ENCODE results near the gene MTUS2.

The MTUS2 gene

GRCh38 chr13:28817204-28817603 is 2.9 kb upstream of the MTUS2 start:
- no peak overlapping the region for H3K4me3 ChIP-seq (ENCODE audit: low read depth, low read length)
- no peak for DNase-seq (ENCODE audit: low read depth)
- peak; percentile 6 for TF ChIP-seq CTCF (conservative IDR thresholded peaks at IDR 0.05; ENCODE audit: low read depth, low read length)

GRCh38 chr13:28819046-28819730 is 951 bp upstream of the MTUS2 start:
- DNase-seq (ENCODE audit: low read depth), result peak; percentile 37
- peak overlapping the region; percentile 34 for H3K4me3 ChIP-seq (ENCODE audit: low read depth, low read length)

GRCh38 chr13:28819735-28820098 is 422 bp upstream of the MTUS2 start:
- H3K4me3 ChIP-seq (ENCODE audit: low read depth, low read length), result peak overlapping the region; percentile 34
- TF ChIP-seq CTCF (conservative IDR thresholded peaks at IDR 0.05; ENCODE audit: low read depth, low read length), result peak; percentile 28
- DNase-seq (ENCODE audit: low read depth), result peak; percentile 55

More at GRCh38 chr13:28819046-28819730, 951 bp upstream of the MTUS2 start:
- no peak for TF ChIP-seq CTCF (conservative IDR thresholded peaks at IDR 0.05; ENCODE audit: low read depth, low read length)

GRCh38 chr13:28822151-28822550 is 2.0 kb downstream of the MTUS2 start:
- no peak for TF ChIP-seq CTCF (conservative IDR thresholded peaks at IDR 0.05; ENCODE audit: low read depth, low read length)
- DNase-seq (ENCODE audit: low read depth), result no peak
- H3K4me3 ChIP-seq (ENCODE audit: low read depth, low read length), result no peak overlapping the region

- no peak for DNase-seq (ENCODE audit: low read depth)
- H3K4me3 ChIP-seq (ENCODE audit: low read depth, low read length), result no peak overlapping the region
- TF ChIP-seq CTCF (conservative IDR thresholded peaks at IDR 0.05; ENCODE audit: low read depth, low read length), result no peak
These were observed 2.7 kb downstream of the MTUS2 start for GRCh38 chr13:28822801-28823200.

GRCh38 chr13:28825379-28825778 is 5.2 kb downstream of the MTUS2 start:
- TF ChIP-seq CTCF (conservative IDR thresholded peaks at IDR 0.05; ENCODE audit: low read depth, low read length), result no peak
- no peak overlapping the region for H3K4me3 ChIP-seq (ENCODE audit: low read depth, low read length)
- no peak for DNase-seq (ENCODE audit: low read depth)

GRCh38 chr13:28826368-28826767 is 6.2 kb downstream of the MTUS2 start:
- DNase-seq (ENCODE audit: low read depth), result no peak
- H3K4me3 ChIP-seq (ENCODE audit: low read depth, low read length), result no peak overlapping the region
- TF ChIP-seq CTCF (conservative IDR thresholded peaks at IDR 0.05; ENCODE audit: low read depth, low read length), result no peak
